Liver (tissue), 3 donors: ENCODE measurements around the gene FBLN1.

Source experiments
- EGR1 ChIP-seq, 2 donors: IDR thresholded peaks; 2 replicates each; pipeline ENCODE4 v1.6.1; 2016 to 2018; ENCODE audit warnings: antibody characterized with exemption in 2 of 2, low read depth in 2 of 2
- FOXA1 ChIP-seq: IDR thresholded peaks from 2 replicates; pipeline ENCODE4 v1.6.1; 2016; ENCODE audit warnings: antibody characterized with exemption
- FOXA2 ChIP-seq: IDR thresholded peaks from 2 replicates; pipeline ENCODE4 v1.6.1; 2016; ENCODE audit warnings: antibody characterized with exemption
- HNF4A ChIP-seq, 2 donors: conservative IDR thresholded peaks; 2 replicates each; pipeline ENCODE4 v1.6.1; 2016; ENCODE audit warnings: antibody characterized with exemption in 2 of 2, mild to moderate bottlenecking in 2 of 2
- JUND ChIP-seq, 2 donors: IDR thresholded peaks; 2 replicates each; pipeline ENCODE4 v1.6.1; 2016; ENCODE audit warnings: antibody characterized with exemption in 2 of 2
- MAX ChIP-seq: IDR thresholded peaks from 2 replicates; pipeline ENCODE4 v1.6.1; 2016; ENCODE audit warnings: antibody characterized with exemption
- RAD21 ChIP-seq, 2 donors: IDR thresholded peaks; 2 replicates each; pipeline ENCODE4 v1.6.1; 2016; ENCODE audit warnings: antibody characterized with exemption in 2 of 2, mild to moderate bottlenecking in 2 of 2
- REST ChIP-seq: IDR thresholded peaks from 2 replicates; pipeline ENCODE4 v1.6.1; 2016; ENCODE audit warnings: antibody characterized with exemption, mild to moderate bottlenecking
- RXRA ChIP-seq, 2 donors: IDR thresholded peaks; 2 replicates each; pipeline ENCODE4 v1.6.1; 2017 to 2018; ENCODE audit warnings: antibody characterized with exemption in 2 of 2, mild to moderate bottlenecking in 1 of 2
- SP1 ChIP-seq: IDR thresholded peaks from 2 replicates; pipeline ENCODE4 v1.6.1; 2018; ENCODE audit warnings: antibody characterized with exemption, mild to moderate bottlenecking
- TAF1 ChIP-seq: conservative IDR thresholded peaks from 2 replicates; pipeline ENCODE4 v1.6.1; 2016; ENCODE audit warnings: antibody characterized with exemption, mild to moderate bottlenecking
- YY1 ChIP-seq: IDR thresholded peaks from 2 replicates; pipeline ENCODE4 v1.6.1; 2016; ENCODE audit warnings: antibody characterized with exemption, mild to moderate bottlenecking
- TF ChIP-seq, protein P1 (sequence below): fragments of 150-350 bp; IDR thresholded peaks from 2 replicates; pipeline ENCODE4 v1.5.1; 2017; ENCODE audit warnings: improper control_type of control experiment, low read depth, low read length; ENCODE audit not compliant: missing input control
- TF ChIP-seq, protein P2 (sequence below): IDR thresholded peaks from 2 replicates; pipeline ENCODE4 v1.6.1; 2016; ENCODE audit warnings: antibody characterized with exemption
- donor health status: healthy.
- donor health status: healthy.

- TF ChIP-seq, protein P1, sequence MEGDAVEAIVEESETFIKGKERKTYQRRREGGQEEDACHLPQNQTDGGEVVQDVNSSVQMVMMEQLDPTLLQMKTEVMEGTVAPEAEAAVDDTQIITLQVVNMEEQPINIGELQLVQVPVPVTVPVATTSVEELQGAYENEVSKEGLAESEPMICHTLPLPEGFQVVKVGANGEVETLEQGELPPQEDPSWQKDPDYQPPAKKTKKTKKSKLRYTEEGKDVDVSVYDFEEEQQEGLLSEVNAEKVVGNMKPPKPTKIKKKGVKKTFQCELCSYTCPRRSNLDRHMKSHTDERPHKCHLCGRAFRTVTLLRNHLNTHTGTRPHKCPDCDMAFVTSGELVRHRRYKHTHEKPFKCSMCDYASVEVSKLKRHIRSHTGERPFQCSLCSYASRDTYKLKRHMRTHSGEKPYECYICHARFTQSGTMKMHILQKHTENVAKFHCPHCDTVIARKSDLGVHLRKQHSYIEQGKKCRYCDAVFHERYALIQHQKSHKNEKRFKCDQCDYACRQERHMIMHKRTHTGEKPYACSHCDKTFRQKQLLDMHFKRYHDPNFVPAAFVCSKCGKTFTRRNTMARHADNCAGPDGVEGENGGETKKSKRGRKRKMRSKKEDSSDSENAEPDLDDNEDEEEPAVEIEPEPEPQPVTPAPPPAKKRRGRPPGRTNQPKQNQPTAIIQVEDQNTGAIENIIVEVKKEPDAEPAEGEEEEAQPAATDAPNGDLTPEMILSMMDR, result no peak
- TF ChIP-seq YY1 (no peak), REST (no peak), RAD21 (IDR thresholded peaks at IDR 0.05) (peak in 1 of 2 donors; percentile 15), TAF1 (no peak), RXRA (IDR thresholded peaks at IDR 0.05) (peak; percentile 19 to 44), SP1 (peak; percentile 44), JUND (IDR thresholded peaks at IDR 0.05) (peak; percentile 53 to 66), EGR1 (IDR thresholded peaks at IDR 0.05; ENCODE audit: low read depth in 2 of 2) (no peak), FOXA1 (no peak), MAX (no peak), HNF4A (conservative IDR thresholded peaks at IDR 0.05) (no peak), FOXA2 (no peak)
- TF ChIP-seq, protein P2, sequence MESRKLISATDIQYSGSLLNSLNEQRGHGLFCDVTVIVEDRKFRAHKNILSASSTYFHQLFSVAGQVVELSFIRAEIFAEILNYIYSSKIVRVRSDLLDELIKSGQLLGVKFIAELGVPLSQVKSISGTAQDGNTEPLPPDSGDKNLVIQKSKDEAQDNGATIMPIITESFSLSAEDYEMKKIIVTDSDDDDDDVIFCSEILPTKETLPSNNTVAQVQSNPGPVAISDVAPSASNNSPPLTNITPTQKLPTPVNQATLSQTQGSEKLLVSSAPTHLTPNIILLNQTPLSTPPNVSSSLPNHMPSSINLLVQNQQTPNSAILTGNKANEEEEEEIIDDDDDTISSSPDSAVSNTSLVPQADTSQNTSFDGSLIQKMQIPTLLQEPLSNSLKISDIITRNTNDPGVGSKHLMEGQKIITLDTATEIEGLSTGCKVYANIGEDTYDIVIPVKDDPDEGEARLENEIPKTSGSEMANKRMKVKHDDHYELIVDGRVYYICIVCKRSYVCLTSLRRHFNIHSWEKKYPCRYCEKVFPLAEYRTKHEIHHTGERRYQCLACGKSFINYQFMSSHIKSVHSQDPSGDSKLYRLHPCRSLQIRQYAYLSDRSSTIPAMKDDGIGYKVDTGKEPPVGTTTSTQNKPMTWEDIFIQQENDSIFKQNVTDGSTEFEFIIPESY, result no peak
These were observed 6.2 kb upstream of the FBLN1 start for GRCh38 chr22:45496451-45496941.
